G401 (cell line): ENCODE results near the gene GRIN2C. TPM values are rescaled to one million over a fixed set of nuclear protein-coding genes. Genes with fewer than 3 reads are reported as not detected.

Source experiments
- DNase-seq: peaks from one replicate; pipeline ENCODE4 v3.0.0-alpha.2; 2015; ENCODE audit warnings: low spot score
- in situ Hi-C: cut with HindIII; loops from 2 replicates; pipeline ENCODE4 v1.10.0; 2016; ENCODE audit warnings: low sequenced_read_pairs, mixed read lengths
- total RNA-seq: library from RNA; depleted of rRNA; stranded (reverse); fragments of >200 nt; shearing (Covaris generic); gene quantifications from 2 replicates; pipeline ENCODE4 v1.2.3, GENCODE V29; 2014

Gene GRIN2C
- total RNA-seq, 1 experiment from 2014 or later, result 1.3 TPM

DNA sequence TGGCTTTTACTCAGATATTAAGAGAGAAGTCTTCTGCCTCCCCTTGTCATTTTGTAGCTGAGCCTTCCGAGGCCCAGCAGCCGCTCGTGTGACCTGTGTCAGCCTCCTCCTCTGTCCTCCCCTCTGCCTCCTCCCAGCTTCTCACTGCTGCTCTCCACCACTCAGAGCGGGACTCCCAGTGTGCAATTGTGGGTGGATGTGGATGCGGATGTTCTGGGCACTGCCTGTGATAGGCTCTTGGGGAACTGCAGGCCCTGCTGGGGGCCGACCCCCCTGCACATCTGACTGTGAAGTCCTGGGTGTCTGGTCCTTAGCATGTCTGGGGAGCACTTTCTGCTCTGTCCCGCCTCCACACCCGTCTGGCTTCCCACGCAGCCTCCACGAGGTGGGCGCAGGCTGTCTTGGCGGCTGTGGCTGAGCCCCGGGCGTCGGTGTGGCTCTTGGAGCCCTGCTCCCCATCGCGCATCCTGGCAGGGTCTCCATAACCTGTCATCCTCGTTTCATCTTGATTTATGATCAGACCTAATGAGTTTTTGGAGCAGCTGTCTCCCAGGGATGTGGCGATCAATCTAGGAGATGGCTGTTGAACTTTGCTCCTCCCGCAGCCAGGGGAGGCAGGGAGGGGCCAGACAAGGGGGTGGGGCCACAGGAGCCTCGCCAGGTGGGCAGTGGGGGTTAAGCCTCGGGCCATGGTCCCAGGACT, 28.1 kb downstream of the GRIN2C start:
- in situ Hi-C loops, result no loop called here
- no peak for DNase-seq

DNA sequence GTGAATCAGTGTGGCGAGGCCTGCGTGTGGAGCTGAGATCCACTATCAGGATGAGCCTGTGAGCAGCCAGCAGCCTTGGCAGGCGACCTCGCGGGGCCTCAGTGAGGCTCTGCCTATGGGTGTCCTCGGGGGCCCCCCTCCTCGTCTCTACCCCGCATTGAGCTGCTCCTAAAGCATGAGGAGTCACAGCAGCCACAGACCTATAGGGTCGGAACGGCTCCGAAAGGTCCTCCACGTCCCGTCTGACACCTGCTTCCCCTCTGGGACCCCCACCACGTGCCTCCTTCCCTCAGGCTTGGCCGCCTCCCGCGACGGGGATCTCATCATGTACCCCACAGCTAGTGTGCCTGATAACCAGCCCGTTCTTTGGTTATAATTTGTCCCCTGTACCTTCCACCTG, 28.8 kb downstream of the GRIN2C start:
- in situ Hi-C loops, result no loop called here
- no peak for DNase-seq

DNA sequence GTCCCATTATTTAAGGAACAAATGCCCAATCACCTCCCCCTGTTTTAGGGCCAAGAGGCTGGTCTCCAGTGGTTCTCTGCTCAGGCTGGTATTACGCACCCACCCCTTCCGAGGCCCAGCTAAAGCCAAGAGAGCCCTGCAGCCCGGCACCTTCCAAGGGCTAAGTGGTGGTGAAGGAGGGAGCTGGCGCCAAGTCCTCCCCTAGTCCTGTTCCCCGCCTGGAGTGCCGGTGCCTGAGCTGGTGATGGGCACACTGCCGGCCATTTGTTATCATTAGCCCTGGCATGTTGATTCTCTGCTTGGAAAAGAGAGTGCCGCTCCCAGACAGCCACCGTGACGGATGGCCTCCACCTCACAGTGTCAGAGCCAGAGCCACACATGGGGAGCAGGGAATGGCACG, 31.9 kb downstream of the GRIN2C start:
- in situ Hi-C loops, result no loop called here

DNA sequence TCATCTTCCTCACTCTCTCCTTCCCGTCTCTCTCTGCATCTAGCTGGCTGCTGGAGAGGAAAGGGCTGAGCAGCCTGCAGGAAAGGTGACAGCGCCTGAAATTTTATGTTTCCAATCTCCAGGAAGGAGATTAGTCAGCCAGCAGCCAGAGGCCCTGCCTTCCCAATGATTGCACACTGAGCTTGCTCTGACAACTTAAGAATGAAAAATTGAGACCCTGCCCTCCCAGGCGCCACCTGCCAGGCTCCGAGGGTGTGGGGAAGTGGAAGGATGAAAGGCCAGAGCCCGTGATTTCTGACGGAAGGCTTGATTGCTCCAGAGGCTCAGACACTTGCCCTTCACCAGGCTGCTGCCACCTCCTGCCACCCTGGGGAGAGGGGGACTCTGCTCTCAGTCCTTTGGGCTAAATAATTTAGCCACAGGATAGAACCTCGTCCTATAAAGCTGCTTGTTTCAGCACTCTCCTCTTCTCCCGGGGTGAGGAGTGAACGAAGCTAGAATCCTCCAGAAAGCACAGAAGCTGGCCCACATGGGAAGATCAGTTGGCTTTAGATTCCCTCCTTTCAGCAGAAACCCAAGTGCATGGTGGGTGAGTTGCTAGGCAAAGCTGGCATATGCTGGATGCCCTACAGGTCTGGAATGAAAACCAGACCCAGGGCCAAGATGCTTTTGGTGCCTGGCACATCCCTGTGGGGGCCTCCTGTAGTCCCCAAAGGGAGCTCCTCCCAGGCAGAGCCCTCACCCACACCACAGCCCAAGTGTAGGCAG, 33.5 kb downstream of the GRIN2C start:
- in situ Hi-C loops, result no loop called here

More for the DNA sequence above, 31.9 kb downstream of the GRIN2C start:
- peak; percentile 72 for DNase-seq

DNA sequence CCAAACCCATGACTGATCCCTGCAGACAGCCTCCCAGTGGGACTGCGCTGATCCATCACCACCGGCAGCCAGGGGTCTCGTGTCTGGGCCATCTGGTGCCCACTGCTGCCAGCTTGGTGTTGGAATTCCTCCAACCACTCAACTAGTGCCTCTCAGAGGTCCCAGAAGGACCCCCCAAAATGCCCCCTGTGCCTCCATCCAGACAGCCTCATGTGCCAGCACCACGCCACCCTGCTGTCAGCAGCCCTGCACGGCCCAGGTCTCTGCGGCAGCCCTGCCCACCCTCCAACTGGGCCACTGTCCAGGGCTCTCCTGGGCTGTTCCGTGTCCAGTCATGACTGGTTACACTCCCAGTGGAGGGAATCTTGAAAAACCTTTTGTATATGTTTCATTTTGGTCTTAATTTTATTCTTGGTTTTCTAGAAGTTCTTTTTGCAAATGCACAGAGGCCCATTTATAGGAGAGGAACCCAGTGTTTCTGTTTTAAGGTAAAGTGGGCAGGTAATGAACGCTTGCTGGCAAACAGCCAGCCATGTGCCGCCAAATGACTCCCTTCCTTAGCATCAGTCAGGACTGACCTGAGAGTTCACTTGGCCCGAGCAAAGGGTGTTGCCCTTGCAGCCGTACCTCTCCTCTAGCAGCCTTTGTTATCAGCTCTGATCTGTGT, 34.6 kb downstream of the GRIN2C start:
- in situ Hi-C loops, result no loop called here
- peak; percentile 66 for DNase-seq

More for the DNA sequence above, 33.5 kb downstream of the GRIN2C start:
- DNase-seq, result peak; percentile 68

DNA sequence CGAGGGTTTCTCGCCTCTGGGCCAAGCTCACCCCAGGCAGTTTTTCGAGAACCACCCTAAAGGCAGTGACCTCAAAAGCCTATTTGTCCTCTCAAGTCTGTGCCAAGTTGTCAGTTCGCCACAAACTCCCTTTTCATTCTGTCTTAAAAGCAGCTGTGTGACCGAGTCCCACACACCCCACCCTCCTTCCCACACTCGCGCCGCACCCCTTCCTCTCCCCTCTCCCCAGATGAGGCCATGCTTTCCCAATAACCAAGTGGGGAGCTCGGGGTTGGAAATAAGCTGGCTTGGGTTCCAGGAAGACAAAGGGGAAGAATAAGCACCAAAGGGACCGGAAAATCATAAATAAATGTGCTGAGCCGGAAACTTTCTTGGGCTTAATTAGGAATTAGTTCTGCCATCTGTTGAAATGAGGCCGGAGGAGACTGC, 36.7 kb downstream of the GRIN2C start:
- peak; percentile 72 for DNase-seq
- in situ Hi-C loops, result no loop called here

DNA sequence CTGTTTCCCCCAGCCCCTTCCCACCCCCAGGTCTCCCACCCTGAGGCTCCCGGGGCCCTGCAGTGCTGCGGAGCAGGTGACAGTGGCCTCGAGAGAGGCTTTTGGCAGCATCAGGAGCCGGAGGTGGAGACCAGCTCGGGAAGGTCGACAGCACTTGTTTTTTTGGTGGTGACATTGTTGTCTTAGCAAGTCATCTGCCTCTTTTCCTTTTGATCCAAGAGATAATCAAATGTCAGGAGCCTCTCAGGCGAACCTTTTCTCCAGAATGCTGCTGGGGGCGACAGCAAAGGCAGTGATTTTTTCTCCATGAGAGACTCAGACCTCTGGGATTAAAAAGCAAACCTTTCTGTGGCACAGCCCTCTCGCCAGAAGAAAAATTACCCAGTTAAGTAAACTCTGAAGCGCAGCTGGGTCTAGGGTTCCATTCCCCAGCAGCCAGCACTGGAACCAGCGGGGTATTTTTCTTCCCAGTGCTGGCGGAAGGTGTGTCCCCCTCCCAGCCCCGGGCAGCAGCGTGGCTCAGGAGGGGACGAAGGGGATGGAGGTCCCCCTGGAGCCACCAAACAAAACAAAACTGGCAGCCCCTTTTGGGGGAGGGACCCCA, 37.2 kb downstream of the GRIN2C start:
- peak; percentile 55 for DNase-seq
- in situ Hi-C loops, result no loop called here

DNA sequence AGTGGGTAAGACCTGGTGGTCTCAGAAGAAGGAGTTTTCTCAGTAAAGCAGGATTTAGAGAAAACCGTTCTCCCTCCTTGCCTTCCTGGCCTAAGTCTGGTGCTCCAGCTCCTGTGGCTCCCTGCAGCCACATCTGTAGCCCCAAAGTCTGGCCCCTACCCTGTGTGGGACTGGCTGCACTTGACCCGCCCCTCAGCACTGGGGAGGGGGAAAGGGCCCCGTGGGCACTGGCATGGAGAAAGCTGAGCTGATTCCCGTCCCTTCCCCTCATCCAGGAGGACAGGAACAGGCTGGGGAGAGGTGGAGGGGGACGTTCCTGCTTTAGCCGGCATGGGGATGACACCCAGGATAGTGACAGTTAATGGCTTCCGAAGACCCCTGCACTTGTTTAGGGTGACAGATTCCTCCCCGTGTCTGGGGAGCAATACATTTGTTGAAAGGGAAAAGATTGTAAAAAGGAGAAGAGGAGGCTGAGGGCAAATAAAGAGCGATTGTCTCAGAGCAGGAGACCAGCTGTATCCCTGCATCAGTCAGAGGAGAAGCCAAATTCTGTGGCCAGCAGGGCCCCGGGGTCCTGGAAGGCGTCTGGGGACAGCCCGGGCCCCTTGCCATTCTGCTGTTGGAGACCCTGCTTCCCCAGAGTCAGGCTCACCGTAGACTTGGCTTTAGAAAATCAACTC, 37.9 kb downstream of the GRIN2C start:
- DNase-seq, result no peak
- in situ Hi-C loops, result no loop called here

DNA sequence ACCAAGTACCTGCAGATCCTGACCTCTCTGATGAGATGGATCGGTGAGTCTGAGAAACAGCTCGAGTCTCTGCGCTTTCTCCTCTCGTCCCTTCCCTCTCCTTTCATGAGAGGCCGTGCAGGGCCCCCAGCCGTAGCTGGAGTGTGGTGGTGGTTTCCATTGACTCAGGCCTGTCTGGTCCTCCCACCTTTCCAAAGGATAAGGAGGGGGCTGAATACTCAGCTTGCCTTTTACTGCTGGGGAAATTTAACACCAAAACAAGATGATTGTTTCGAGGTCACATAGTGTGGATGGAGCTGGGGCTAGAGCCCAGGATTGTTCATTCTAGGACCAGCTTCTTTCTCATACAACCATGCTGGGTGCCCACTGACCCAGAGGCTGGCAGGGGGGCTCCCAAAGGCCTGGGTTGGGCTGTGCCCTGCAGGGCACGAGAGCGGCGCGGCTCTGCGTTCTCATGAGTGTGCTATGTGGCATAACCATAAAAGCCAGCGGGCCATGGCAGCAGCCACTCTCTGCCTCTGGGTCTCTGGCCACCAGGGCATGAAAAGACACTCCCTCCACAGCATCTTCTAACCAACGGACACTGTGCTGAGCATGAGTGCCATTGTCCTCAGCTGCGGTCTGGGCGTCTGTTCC, 39.8 kb downstream of the GRIN2C start:
- in situ Hi-C loops, result no loop called here
- DNase-seq, result no peak

DNA sequence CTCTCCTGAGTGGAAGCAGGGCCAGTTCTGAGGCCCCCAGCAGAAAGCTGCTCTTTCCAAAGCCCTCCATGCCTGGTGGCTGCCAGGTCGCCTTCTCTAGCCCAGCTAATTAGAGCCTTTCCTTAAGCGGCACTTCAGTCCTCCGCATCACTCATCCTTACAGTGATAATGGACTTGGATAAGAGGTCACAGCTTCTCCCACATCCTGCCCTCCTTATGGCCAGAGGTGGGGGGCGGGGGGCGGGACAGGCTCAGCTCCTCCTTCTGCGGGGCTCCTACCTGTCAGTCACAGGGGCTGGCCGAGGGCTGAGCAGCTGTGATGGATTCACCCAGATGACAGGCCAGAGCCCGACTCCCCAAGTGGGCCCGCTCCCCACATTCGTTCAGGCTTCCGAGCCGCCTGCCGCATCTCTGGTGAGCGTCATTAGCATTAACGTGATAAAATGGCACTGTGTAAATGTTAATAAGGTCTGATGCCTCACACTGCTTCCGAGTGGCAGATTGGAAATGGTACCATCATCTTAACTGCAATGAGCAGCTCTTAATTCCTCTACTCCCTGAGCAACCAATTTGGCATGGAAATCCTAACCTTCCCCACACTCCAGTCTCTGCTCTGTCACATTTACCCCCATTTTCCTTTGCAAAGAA, 41.3 kb downstream of the GRIN2C start:
- DNase-seq, result no peak

DNA sequence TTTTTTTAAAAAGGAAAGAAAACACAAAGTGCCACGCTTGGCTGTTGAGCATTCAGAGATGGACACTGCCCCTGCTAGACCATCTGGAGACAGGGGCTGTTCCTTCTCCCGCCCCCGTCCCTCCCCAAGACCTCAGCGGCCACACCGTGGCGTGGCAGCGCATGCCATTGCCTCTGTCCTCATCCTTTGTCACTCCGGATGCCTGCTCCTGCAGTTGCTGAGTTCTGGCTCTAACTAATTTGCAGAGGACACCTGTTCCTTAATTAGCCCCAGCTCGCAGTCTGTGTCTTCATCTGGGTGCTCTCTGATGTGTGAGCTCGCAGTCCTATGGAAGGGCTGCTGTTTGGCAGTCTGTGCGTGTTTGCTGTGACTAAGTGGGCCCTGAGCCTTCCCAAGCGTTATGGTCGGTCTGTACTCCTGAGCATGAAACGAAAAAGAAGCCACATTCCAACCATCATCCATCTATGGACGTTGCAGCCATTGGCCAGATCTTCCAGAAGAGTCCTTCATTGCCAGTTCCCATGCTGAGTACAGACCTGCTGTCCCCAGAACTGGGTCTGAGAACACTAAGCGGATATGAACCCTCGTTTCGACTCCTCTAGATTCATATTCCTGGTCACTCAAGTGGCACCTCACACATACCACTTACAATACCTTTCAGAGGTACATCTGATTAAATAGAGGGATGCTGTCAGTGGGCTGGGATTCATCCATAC, 42.6 kb downstream of the GRIN2C start:
- in situ Hi-C loops, result no loop called here
- peak; percentile 77 for DNase-seq

More for the DNA sequence above, 41.3 kb downstream of the GRIN2C start:
- in situ Hi-C loops, result no loop called here

DNA sequence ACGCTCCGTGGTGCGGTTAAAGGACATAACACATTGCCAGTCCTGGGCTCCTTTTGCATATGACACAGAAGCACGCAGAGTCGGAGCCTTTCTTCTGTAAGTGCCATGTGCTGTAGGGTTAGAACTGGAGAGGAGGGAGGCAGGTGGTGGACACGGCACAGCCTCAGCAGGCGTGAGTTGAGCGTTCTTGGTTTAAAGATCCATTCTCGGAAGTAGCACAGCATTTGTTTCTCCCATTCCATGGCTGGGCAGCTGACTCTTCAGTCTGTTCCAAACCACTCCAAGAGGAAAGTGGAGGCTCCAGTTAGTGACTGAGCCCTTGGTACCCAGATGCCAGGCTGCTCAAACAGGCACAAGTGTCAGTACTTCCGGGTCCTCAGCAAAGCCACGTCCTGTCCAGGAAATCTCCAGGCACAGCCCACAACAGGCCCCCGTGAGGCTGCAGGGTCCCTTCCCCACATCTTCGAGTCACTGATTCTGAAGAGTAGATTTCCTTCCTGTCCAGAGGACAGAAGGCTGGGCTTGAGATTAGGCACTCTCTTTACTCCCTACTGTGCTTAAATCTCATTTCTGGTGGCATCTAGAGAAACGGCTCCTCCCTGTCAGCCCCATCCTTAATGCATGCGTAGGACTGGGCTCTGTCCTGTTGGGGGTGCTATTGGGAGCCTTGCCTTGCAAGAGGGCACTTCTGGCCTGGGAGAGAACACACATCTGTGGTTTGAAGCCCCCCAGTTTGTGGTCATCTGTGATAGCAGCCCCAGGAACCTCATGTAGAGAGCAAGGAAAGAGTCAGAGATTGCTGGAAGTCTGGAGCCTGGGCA, 43.9 kb downstream of the GRIN2C start:
- peak; percentile 58 for DNase-seq

DNA sequence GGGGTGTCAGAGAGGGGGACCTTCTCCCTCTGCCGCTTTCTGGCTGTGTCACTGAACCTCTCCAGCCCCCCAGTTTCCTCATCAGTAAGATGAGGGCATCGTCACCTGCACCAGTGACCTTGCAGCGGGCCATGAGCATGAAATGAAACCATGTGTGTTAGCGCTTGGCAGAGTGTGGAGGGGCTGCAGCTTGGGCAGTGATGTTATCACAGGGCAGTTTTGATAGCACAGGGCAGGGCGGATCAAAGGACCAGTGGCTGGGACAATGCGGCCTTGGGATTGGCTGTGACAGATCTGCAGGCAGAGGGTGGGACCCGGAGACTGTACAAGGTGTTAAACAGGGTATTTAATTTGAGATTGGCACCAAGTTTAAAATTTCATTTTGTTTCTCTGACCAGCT, 44.6 kb downstream of the GRIN2C start:
- DNase-seq, result no peak
- in situ Hi-C loops, result no loop called here

More for the DNA sequence above, 43.9 kb downstream of the GRIN2C start:
- in situ Hi-C loops, result no loop called here

DNA sequence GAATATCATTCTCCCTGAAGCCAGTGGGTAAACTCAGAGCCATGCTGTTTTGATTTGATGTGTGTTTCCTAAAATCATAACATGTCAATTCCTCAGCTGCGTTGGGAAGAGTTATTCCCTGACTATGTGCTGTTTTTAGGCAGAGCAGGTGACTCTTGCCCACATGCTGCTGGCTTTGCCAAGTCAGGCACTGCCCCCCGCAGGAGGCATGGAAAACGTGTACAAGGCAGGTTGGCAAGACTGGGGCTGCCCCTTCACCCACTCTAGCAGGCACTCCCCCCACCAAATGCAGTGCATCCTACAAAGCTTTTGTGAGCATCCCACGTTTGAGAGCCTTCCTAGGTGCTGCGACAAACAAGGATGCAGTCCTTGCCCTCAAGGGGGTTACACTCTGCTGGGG, 45.2 kb downstream of the GRIN2C start:
- peak; percentile 60 for DNase-seq
- in situ Hi-C loops, result no loop called here

DNA sequence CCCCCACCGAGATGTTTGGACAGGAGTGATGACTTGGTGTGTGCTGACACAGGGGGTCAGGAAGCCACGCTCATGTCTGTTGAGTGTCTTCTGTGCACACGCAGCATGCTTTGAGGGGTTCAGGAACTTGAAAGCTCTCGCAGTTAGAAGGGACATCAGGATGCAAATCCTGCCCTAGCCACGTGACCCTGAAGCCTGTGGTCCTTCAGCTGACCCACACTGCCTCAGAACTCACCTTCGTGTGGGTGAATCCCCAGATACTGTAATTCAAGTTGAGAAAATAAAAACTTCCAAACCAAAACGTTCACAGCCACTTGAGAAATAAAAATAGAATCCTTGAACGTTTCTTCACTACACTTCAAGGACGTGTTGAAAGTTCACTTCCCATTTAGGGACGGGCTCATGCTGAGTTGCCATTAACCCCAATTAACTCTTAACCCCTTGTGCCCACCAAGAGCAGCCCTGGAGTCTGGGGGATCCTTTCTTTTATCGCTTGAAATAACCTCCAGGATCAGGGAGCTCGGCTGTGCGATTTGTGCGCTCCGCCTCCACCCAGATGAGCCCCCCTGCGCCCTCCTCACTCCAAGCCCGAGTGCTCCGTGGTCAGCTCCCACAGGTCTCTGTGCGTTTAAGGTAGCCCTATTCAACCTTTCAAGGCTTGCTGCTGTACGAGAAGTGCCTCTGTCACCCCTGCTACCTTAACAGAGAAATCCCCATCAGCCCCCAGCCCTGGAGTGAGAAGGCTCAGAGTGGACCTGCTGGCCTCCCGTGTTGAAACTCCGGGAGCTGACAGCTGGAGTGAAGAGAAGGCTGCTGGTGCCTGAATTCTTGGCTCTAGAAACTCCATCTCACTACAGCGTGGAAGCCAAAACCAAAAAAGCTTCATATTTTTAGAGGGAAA, 47.3 kb downstream of the GRIN2C start:
- no peak for DNase-seq
- in situ Hi-C loops, result no loop called here
